Hematopoietic multipotent progenitor cell treated with erythropoietin and hydrocortisone succinate and interleukin-3 and kit ligand, for 17 days (in vitro differentiated cells): ENCODE results near the gene ABCE1.
"Not testable (repeated sequence)": the region's sequence is repeated elsewhere in the genome, so short reads cannot be mapped to it uniquely, and the experiment has no call there.

ENCODE experiments used
- DNase-seq: peaks from one replicate; pipeline ENCODE4 v3.0.0-alpha.2; 2015; ENCODE audit warnings: low spot score

ABCE1 gene

GRCh38 chr4:145102619-145103018 is 4.5 kb downstream of the ABCE1 start:
- DNase-seq = no peak

- no peak for DNase-seq
These were observed 5.4 kb downstream of the ABCE1 start for GRCh38 chr4:145103496-145103895.

GRCh38 chr4:145107126-145107525 is 9.0 kb downstream of the ABCE1 start:
- no peak for DNase-seq

- DNase-seq = no peak
These were observed 10.0 kb downstream of the ABCE1 start for GRCh38 chr4:145108128-145108527.

GRCh38 chr4:145125396-145125795 is 27.3 kb downstream of the ABCE1 start:
- DNase-seq = no peak

- DNase-seq = no peak
These were observed 32.0 kb downstream of the ABCE1 start for GRCh38 chr4:145130130-145130529.

- no peak for DNase-seq
These were observed 32.8 kb downstream of the ABCE1 start for GRCh38 chr4:145130788-145131399.

GRCh38 chr4:145131848-145132247 is 33.7 kb downstream of the ABCE1 start:
- no peak for DNase-seq

- DNase-seq = no peak
These were observed 34.5 kb downstream of the ABCE1 start for GRCh38 chr4:145132511-145133098.

GRCh38 chr4:145136219-145136618 is 38.1 kb downstream of the ABCE1 start:
- not testable (repeated sequence) for DNase-seq

- DNase-seq = no peak
These were observed 50.9 kb downstream of the ABCE1 start for GRCh38 chr4:145148980-145149379.

GRCh38 chr4:145153181-145153903 is 55.2 kb downstream of the ABCE1 start:
- DNase-seq = no peak

- no peak for DNase-seq
These were observed 55.8 kb downstream of the ABCE1 start for GRCh38 chr4:145153904-145154298.

- DNase-seq = peak; percentile 66
These were observed 56.5 kb downstream of the ABCE1 start for GRCh38 chr4:145154573-145154972.

- DNase-seq = no peak
These were observed 57.3 kb downstream of the ABCE1 start for GRCh38 chr4:145155268-145155870.

- no peak for DNase-seq
These were observed 58.9 kb downstream of the ABCE1 start for GRCh38 chr4:145156986-145157385.

- DNase-seq = no peak
These were observed 63.4 kb downstream of the ABCE1 start for GRCh38 chr4:145161549-145161948.

- no peak for DNase-seq
These were observed 69.8 kb downstream of the ABCE1 start for GRCh38 chr4:145167887-145168286.

- peak; percentile 65 for DNase-seq
These were observed 70.6 kb downstream of the ABCE1 start for GRCh38 chr4:145168581-145169187.

GRCh38 chr4:145170223-145170622 is 72.1 kb downstream of the ABCE1 start:
- DNase-seq = no peak

- no peak for DNase-seq
These were observed 73.8 kb downstream of the ABCE1 start for GRCh38 chr4:145171911-145172310.

GRCh38 chr4:145176641-145177432 is 78.7 kb downstream of the ABCE1 start:
- DNase-seq = no peak
